HepG2 (cell line): ENCODE data around the gene DNMT3B. TPM values are rescaled to one million over a fixed set of nuclear protein-coding genes. Genes with fewer than 3 reads are reported as not detected.
A peak's percentile ranks its signal among the peaks of the same experiment; 100 is the strongest.

Experiments used
- ADNP ChIP-seq: sonication (generic); formaldehyde crosslinking; IDR thresholded peaks from 2 replicates; pipeline ENCODE4 v1.4.0; 2020; ENCODE audit warnings: missing genetic modification reagents
- CENPT ChIP-seq: sonication (generic); formaldehyde crosslinking; IDR thresholded peaks from 2 replicates; pipeline ENCODE4 v1.8.0; 2022; ENCODE audit warnings: low read depth, mild to moderate bottlenecking, moderate library complexity, missing genetic modification reagents
- DBP ChIP-seq: sonication (generic); formaldehyde crosslinking; IDR thresholded peaks from 2 replicates; pipeline ENCODE4 v1.4.0; 2020; ENCODE audit warnings: missing genetic modification reagents; ENCODE audit errors: not compliant biosample characterization
- ELF1 ChIP-seq: sonication (generic); formaldehyde crosslinking; IDR thresholded peaks from 2 replicates; pipeline ENCODE4 v1.4.0; 2020; ENCODE audit warnings: missing genetic modification reagents
- GZF1 ChIP-seq: sonication (generic); formaldehyde crosslinking; IDR thresholded peaks from 2 replicates; pipeline ENCODE4 v1.5.1; 2020; ENCODE audit warnings: mild to moderate bottlenecking, missing genetic modification reagents
- MTF2 ChIP-seq: sonication (generic); formaldehyde crosslinking; IDR thresholded peaks from 2 replicates; pipeline ENCODE4 v1.5.0; 2020; ENCODE audit warnings: missing genetic modification reagents, borderline replicate concordance
- RFX5 ChIP-seq: IDR thresholded peaks from 2 replicates; pipeline ENCODE4 v1.6.1; 2011; ENCODE audit warnings: low read depth, low read length, improper control_type of control experiment
- SOX13 ChIP-seq, 3 experiments: fragments of 450-650 bp in 1 of 3; sonication (generic) in 1 of 3; formaldehyde crosslinking in 1 of 3; IDR thresholded peaks in 2 of 3; conservative IDR thresholded peaks in 1 of 3; 2 replicates each; pipeline versions ENCODE4 v1.5.0 to v1.6.1; 2016 to 2020; ENCODE audit warnings: antibody characterized with exemption in 1 of 3, mild to moderate bottlenecking in 1 of 3, missing compliant biosample characterization in 1 of 3, missing genetic modification reagents in 1 of 3, moderate library complexity in 1 of 3
- SP2 ChIP-seq: sonication (generic); formaldehyde crosslinking; IDR thresholded peaks from 2 replicates; pipeline ENCODE4 v1.5.1; 2020; ENCODE audit warnings: mild to moderate bottlenecking, missing genetic modification reagents
- TAF1 ChIP-seq: sonication (generic); formaldehyde crosslinking; IDR thresholded peaks from 2 replicates; pipeline ENCODE4 v1.4.0; 2020; ENCODE audit warnings: missing genetic modification reagents
- TEF ChIP-seq: sonication (generic); formaldehyde crosslinking; IDR thresholded peaks from 2 replicates; pipeline ENCODE4 v1.5.0; 2020; ENCODE audit warnings: missing genetic modification reagents
- TOE1 ChIP-seq: sonication (generic); formaldehyde crosslinking; IDR thresholded peaks from 2 replicates; pipeline ENCODE4 v1.4.0; 2020; ENCODE audit warnings: mild to moderate bottlenecking, missing genetic modification reagents
- ZBTB38 ChIP-seq: sonication (generic); formaldehyde crosslinking; IDR thresholded peaks from 2 replicates; pipeline ENCODE4 v1.5.1; 2020; ENCODE audit warnings: mild to moderate bottlenecking, missing genetic modification reagents
- ZC3H13 ChIP-seq: sonication (generic); formaldehyde crosslinking; IDR thresholded peaks from 2 replicates; pipeline ENCODE4 v1.8.1; 2023; ENCODE audit warnings: mild to moderate bottlenecking, missing genetic modification reagents, moderate library complexity
- ZFP91 ChIP-seq: sonication (generic); formaldehyde crosslinking; IDR thresholded peaks from 2 replicates; pipeline ENCODE4 v1.9.0; 2022; ENCODE audit warnings: missing genetic modification reagents, mild to moderate bottlenecking, borderline replicate concordance
- ZFY ChIP-seq: sonication (generic); formaldehyde crosslinking; IDR thresholded peaks from 2 replicates; pipeline ENCODE4 v1.4.0; 2020; ENCODE audit warnings: missing genetic modification reagents
- ZNF468 ChIP-seq: sonication (generic); formaldehyde crosslinking; IDR thresholded peaks from 2 replicates; pipeline ENCODE4 v1.8.0; 2022; ENCODE audit warnings: mild to moderate bottlenecking, moderate library complexity, missing genetic modification reagents
- ZNF513 ChIP-seq: sonication (generic); formaldehyde crosslinking; conservative IDR thresholded peaks from 2 replicates; pipeline ENCODE4 v1.5.0; 2020; ENCODE audit warnings: missing genetic modification reagents
- ZNF567 ChIP-seq: sonication (generic); formaldehyde crosslinking; IDR thresholded peaks from 2 replicates; pipeline ENCODE4 v1.8.1; 2023; ENCODE audit warnings: mild to moderate bottlenecking, missing genetic modification reagents, borderline replicate concordance
- ZNF574 ChIP-seq: sonication (generic); formaldehyde crosslinking; IDR thresholded peaks from 2 replicates; pipeline ENCODE4 v1.4.0; 2020; ENCODE audit warnings: missing genetic modification reagents
- polyA plus RNA-seq, 8 experiments: library from polyadenylated mRNA; depleted of rRNA in 3 of 8; stranded (reverse) in 7 of 8; unstranded in 1 of 8; fragments of >200 nt; fragmentation: Illumina TruSeq in 4 of 8; extraction: Trizol in 4 of 8; gene quantifications; 2 replicates each; pipeline versions ENCODE4 v1.2.1 to v1.2.3, GENCODE V29; 2011 to 2016; ENCODE audit warnings: low read depth in 4 of 8, missing spikeins in 1 of 8, mixed read lengths in 1 of 8; ENCODE audit not compliant: insufficient read depth in 1 of 8
- total RNA-seq, 5 experiments: library from RNA; depleted of rRNA; stranded (reverse); fragments of >200 nt; fragmentation: Illumina TruSeq; extraction: Trizol; gene quantifications; 2 replicates each; pipeline ENCODE4 v1.2.3, GENCODE V29; 2016; ENCODE audit warnings: low read depth in 1 of 5

Gene DNMT3B
- total and polyA plus RNA-seq, 2 of the 13 experiments (the other 11 are each of a cell fraction or from before 2014, with no cell fraction given) = 3.8 to 13.9 TPM

GRCh38 chr20:32743237-32744112 lies 18.7 kb upstream of the DNMT3B start, which contains the start of gene COMMD7 (continued):
- TF ChIP-seq ZFP91 (CRISPR knock-in tag) (no peak; the same call in 1 of the 2 replicates), GZF1 (CRISPR knock-in tag) (0 out of 2 replicates have a peak, but pooled peaks have one; percentile 53), TEF (peak; percentile 79; the same call in 1 of the 2 replicates), ELF1 (peak; percentile 44; the same call in 1 of the 2 replicates), MTF2 (CRISPR knock-in tag) (0 out of 2 replicates have a peak, but pooled peaks have one; percentile 27), ADNP (0 out of 2 replicates have a peak, but pooled peaks have one; percentile 13), TAF1 (CRISPR knock-in tag) (peak; percentile 56), ZBTB38 (CRISPR knock-in tag) (peak; percentile 72; the same call in 1 of the 2 replicates), SOX13 (IDR thresholded peaks at IDR 0.05) (no peak), SOX13 (CRISPR knock-in tag; conservative IDR thresholded peaks at IDR 0.05 in 1 of 2, IDR thresholded peaks at IDR 0.05 in 1 of 2) (no peak), CENPT (CRISPR knock-in tag) (no peak; the same call in 1 of the 2 replicates), TOE1 (CRISPR knock-in tag) (no peak; the same call in 1 of the 2 replicates), DBP (CRISPR knock-in tag) (no peak), ZFY (CRISPR knock-in tag) (peak; percentile 93), ZNF468 (CRISPR knock-in tag) (0 out of 2 replicates have a peak, but pooled peaks have one; percentile 48), ZNF567 (CRISPR knock-in tag) (peak; percentile 44; the same call in 1 of the 2 replicates), ZNF574 (CRISPR knock-in tag) (peak; percentile 76), SP2 (CRISPR knock-in tag) (peak; percentile 54; the same call in 1 of the 2 replicates), RFX5 (peak; percentile 95), ZC3H13 (peak; percentile 71; the same call in 1 of the 2 replicates), ZNF513 (no peak; the same call in 1 of the 2 replicates)
